Measurements from ENCODE around the gene LMX1A.

LMX1A gene

GRCh38 chr1:165330483-165330882, 26.0 kb downstream of the LMX1A start:
- H3K4me3 ChIP-seq (ENCODE audit: low read length): no peak overlapping the region
- no peaks in the 10 kb centered on the region for H3K36me3 ChIP-seq (ENCODE audit: control insufficient read depth, insufficient read depth, low read length)
- H3K27ac ChIP-seq (ENCODE audit: low read depth, low read length): no peak overlapping the region
- H3K27me3 ChIP-seq (ENCODE audit: control insufficient read depth, insufficient read depth, low read length): no peaks in the 10 kb centered on the region
- no peak overlapping the region for H3K9ac ChIP-seq (ENCODE audit: low read length)
- H3K4me1 ChIP-seq (ENCODE audit: control insufficient read depth, insufficient read depth, low read length): no peaks in the 10 kb centered on the region

GRCh38 chr1:165329104-165329503, 27.4 kb downstream of the LMX1A start:
- Histone ChIP-seq H3K36me3 (ENCODE audit: control insufficient read depth, insufficient read depth, low read length) (no peaks in the 10 kb centered on the region), H3K4me1 (ENCODE audit: control insufficient read depth, insufficient read depth, low read length) (no peaks in the 10 kb centered on the region), H3K9ac (ENCODE audit: low read length) (no peak overlapping the region), H3K4me3 (ENCODE audit: low read length) (no peak overlapping the region), H3K27ac (ENCODE audit: low read depth, low read length) (no peak overlapping the region), H3K27me3 (ENCODE audit: control insufficient read depth, insufficient read depth, low read length) (no peaks in the 10 kb centered on the region)

- H3K9ac ChIP-seq (ENCODE audit: low read length): no peak overlapping the region
- H3K4me1 ChIP-seq (ENCODE audit: control insufficient read depth, insufficient read depth, low read length): no peaks in the 10 kb centered on the region
- no peak overlapping the region for H3K27ac ChIP-seq (ENCODE audit: low read depth, low read length)
- H3K36me3 ChIP-seq (ENCODE audit: control insufficient read depth, insufficient read depth, low read length): no peaks in the 10 kb centered on the region
- no peak overlapping the region for H3K4me3 ChIP-seq (ENCODE audit: low read length)
- H3K27me3 ChIP-seq (ENCODE audit: control insufficient read depth, insufficient read depth, low read length): no peaks in the 10 kb centered on the region
These were observed 28.4 kb downstream of the LMX1A start for GRCh38 chr1:165328136-165328535.

GRCh38 chr1:165327538-165327937, 29.0 kb downstream of the LMX1A start:
- Histone ChIP-seq H3K9ac (ENCODE audit: low read length) (no peak overlapping the region), H3K36me3 (ENCODE audit: control insufficient read depth, insufficient read depth, low read length) (no peaks in the 10 kb centered on the region), H3K27ac (ENCODE audit: low read depth, low read length) (no peak overlapping the region), H3K4me1 (ENCODE audit: control insufficient read depth, insufficient read depth, low read length) (no peaks in the 10 kb centered on the region), H3K4me3 (ENCODE audit: low read length) (no peak overlapping the region), H3K27me3 (ENCODE audit: control insufficient read depth, insufficient read depth, low read length) (no peaks in the 10 kb centered on the region)

- Histone ChIP-seq H3K27me3 (ENCODE audit: control insufficient read depth, insufficient read depth, low read length) (no peaks in the 10 kb centered on the region), H3K4me1 (ENCODE audit: control insufficient read depth, insufficient read depth, low read length) (no peaks in the 10 kb centered on the region), H3K27ac (ENCODE audit: low read depth, low read length) (no peak overlapping the region), H3K4me3 (ENCODE audit: low read length) (no peak overlapping the region), H3K36me3 (ENCODE audit: control insufficient read depth, insufficient read depth, low read length) (no peaks in the 10 kb centered on the region), H3K9ac (ENCODE audit: low read length) (no peak overlapping the region)
These were observed 30.9 kb downstream of the LMX1A start for GRCh38 chr1:165325460-165326203.

GRCh38 chr1:165324050-165324449, 32.5 kb downstream of the LMX1A start:
- H3K27me3 ChIP-seq (ENCODE audit: control insufficient read depth, insufficient read depth, low read length): no peaks in the 10 kb centered on the region
- no peak overlapping the region for H3K27ac ChIP-seq (ENCODE audit: low read depth, low read length)
- no peaks in the 10 kb centered on the region for H3K36me3 ChIP-seq (ENCODE audit: control insufficient read depth, insufficient read depth, low read length)
- H3K4me1 ChIP-seq (ENCODE audit: control insufficient read depth, insufficient read depth, low read length): no peaks in the 10 kb centered on the region
- H3K9ac ChIP-seq (ENCODE audit: low read length): no peak overlapping the region
- H3K4me3 ChIP-seq (ENCODE audit: low read length): no peak overlapping the region

- no peaks in the 10 kb centered on the region for H3K4me1 ChIP-seq (ENCODE audit: control insufficient read depth, insufficient read depth, low read length)
- no peaks in the 10 kb centered on the region for H3K36me3 ChIP-seq (ENCODE audit: control insufficient read depth, insufficient read depth, low read length)
- H3K9ac ChIP-seq (ENCODE audit: low read length): no peak overlapping the region
- no peak overlapping the region for H3K27ac ChIP-seq (ENCODE audit: low read depth, low read length)
- H3K4me3 ChIP-seq (ENCODE audit: low read length): no peak overlapping the region
- H3K27me3 ChIP-seq (ENCODE audit: control insufficient read depth, insufficient read depth, low read length): peaks cover 3% of the 10 kb centered on the region
These were observed 38.9 kb downstream of the LMX1A start for GRCh38 chr1:165317612-165318011.

GRCh38 chr1:165316153-165316772, 40.3 kb downstream of the LMX1A start:
- Histone ChIP-seq H3K27me3 (ENCODE audit: control insufficient read depth, insufficient read depth, low read length) (peaks cover 3% of the 10 kb centered on the region), H3K4me1 (ENCODE audit: control insufficient read depth, insufficient read depth, low read length) (no peaks in the 10 kb centered on the region), H3K27ac (ENCODE audit: low read depth, low read length) (no peak overlapping the region), H3K4me3 (ENCODE audit: low read length) (no peak overlapping the region), H3K9ac (ENCODE audit: low read length) (no peak overlapping the region), H3K36me3 (ENCODE audit: control insufficient read depth, insufficient read depth, low read length) (no peaks in the 10 kb centered on the region)

- H3K27me3 ChIP-seq (ENCODE audit: control insufficient read depth, insufficient read depth, low read length): peaks cover 3% of the 10 kb centered on the region
- no peaks in the 10 kb centered on the region for H3K4me1 ChIP-seq (ENCODE audit: control insufficient read depth, insufficient read depth, low read length)
- no peak overlapping the region for H3K4me3 ChIP-seq (ENCODE audit: low read length)
- no peaks in the 10 kb centered on the region for H3K36me3 ChIP-seq (ENCODE audit: control insufficient read depth, insufficient read depth, low read length)
- no peak overlapping the region for H3K27ac ChIP-seq (ENCODE audit: low read depth, low read length)
- H3K9ac ChIP-seq (ENCODE audit: low read length): no peak overlapping the region
These were observed 41.0 kb downstream of the LMX1A start for GRCh38 chr1:165315481-165315880.

GRCh38 chr1:165313903-165314302, 42.6 kb downstream of the LMX1A start:
- no peak overlapping the region for H3K27ac ChIP-seq (ENCODE audit: low read depth, low read length)
- no peak overlapping the region for H3K9ac ChIP-seq (ENCODE audit: low read length)
- no peaks in the 10 kb centered on the region for H3K4me1 ChIP-seq (ENCODE audit: control insufficient read depth, insufficient read depth, low read length)
- no peak overlapping the region for H3K4me3 ChIP-seq (ENCODE audit: low read length)
- no peaks in the 10 kb centered on the region for H3K36me3 ChIP-seq (ENCODE audit: control insufficient read depth, insufficient read depth, low read length)
- H3K27me3 ChIP-seq (ENCODE audit: control insufficient read depth, insufficient read depth, low read length): peaks cover 3% of the 10 kb centered on the region

GRCh38 chr1:165312591-165312990, 43.9 kb downstream of the LMX1A start:
- H3K27me3 ChIP-seq (ENCODE audit: control insufficient read depth, insufficient read depth, low read length): peaks cover 3% of the 10 kb centered on the region
- no peak overlapping the region for H3K4me3 ChIP-seq (ENCODE audit: low read length)
- H3K4me1 ChIP-seq (ENCODE audit: control insufficient read depth, insufficient read depth, low read length): no peaks in the 10 kb centered on the region
- no peak overlapping the region for H3K9ac ChIP-seq (ENCODE audit: low read length)
- no peaks in the 10 kb centered on the region for H3K36me3 ChIP-seq (ENCODE audit: control insufficient read depth, insufficient read depth, low read length)
- H3K27ac ChIP-seq (ENCODE audit: low read depth, low read length): no peak overlapping the region

- Histone ChIP-seq H3K27ac (ENCODE audit: low read depth, low read length) (no peak overlapping the region), H3K27me3 (ENCODE audit: control insufficient read depth, insufficient read depth, low read length) (no peaks in the 10 kb centered on the region), H3K4me1 (ENCODE audit: control insufficient read depth, insufficient read depth, low read length) (no peaks in the 10 kb centered on the region), H3K9ac (ENCODE audit: low read length) (no peak overlapping the region), H3K36me3 (ENCODE audit: control insufficient read depth, insufficient read depth, low read length) (no peaks in the 10 kb centered on the region), H3K4me3 (ENCODE audit: low read length) (no peak overlapping the region)
These were observed 49.7 kb downstream of the LMX1A start for GRCh38 chr1:165306543-165307434.
